CD4-positive, alpha-beta T cell (primary cell): ENCODE measurements around the gene SCGB1C1. TPM values are rescaled to one million over a fixed set of nuclear protein-coding genes. Genes with fewer than 3 reads are reported as not detected.

Experiments
- ATAC-seq: fragments of 200-7000 bp; cut with Tn5 transposase; one replicate; pipeline ENCODE4 v1.10.0; 2022; ENCODE audit warnings: mild to moderate bottlenecking; ENCODE audit not compliant: poor library complexity
- CTCF ChIA-PET: fragments of 350-600 bp; sonication (Branson Sonifier 250); formaldehyde crosslinking; loops from one replicate; lab custom pipeline; 2021; ENCODE audit warnings: antibody characterized with exemption, inconsistent platforms; lab: Charles Lee
- POLR2A ChIA-PET: fragments of 350-600 bp; sonication (Branson Sonifier 250); formaldehyde crosslinking; loops from one replicate; lab custom pipeline; 2021; ENCODE audit warnings: antibody characterized with exemption, inconsistent platforms; lab: Charles Lee
- DNase-seq, 14 experiments: peaks; one replicate each; pipeline ENCODE4 v3.0.0-alpha.2; 2013 to 2020; ENCODE audit warnings: mixed read lengths in 2 of 14
- H3K27ac ChIP-seq, 2 donors: one replicate each; pipeline versions ENCODE4 v1.5.1 to v1.7.0; 2013; ENCODE audit warnings: low read length in 2 of 2, low read depth in 1 of 2, mild to moderate bottlenecking in 1 of 2
- H3K27me3 ChIP-seq, 2 experiments: 1 replicate in 1 of 2; 2 replicates in 1 of 2; pipeline versions ENCODE4 v1.6.1 to v1.7.0; 2013; ENCODE audit warnings: low read length in 2 of 2, control low read depth in 1 of 2, mild to moderate bottlenecking in 1 of 2, moderate library complexity in 1 of 2; ENCODE audit not compliant: insufficient read depth in 2 of 2, control insufficient read depth in 1 of 2
- H3K36me3 ChIP-seq: one replicate; pipeline ENCODE4 v1.6.1; 2013; ENCODE audit warnings: low read length, control low read depth; ENCODE audit not compliant: insufficient read depth
- H3K4me1 ChIP-seq: one replicate; pipeline ENCODE4 v1.6.1; 2013; ENCODE audit warnings: low read length, control low read depth; ENCODE audit not compliant: insufficient read depth
- H3K4me3 ChIP-seq: one replicate; pipeline ENCODE4 v1.5.1; 2013; ENCODE audit warnings: mild to moderate bottlenecking, low read length, moderate library complexity
- H3K9me3 ChIP-seq, 2 experiments: 1 replicate in 1 of 2; 2 replicates in 1 of 2; pipeline versions ENCODE4 v1.6.1 to v1.7.0; 2013; ENCODE audit warnings: low read length in 2 of 2, mild to moderate bottlenecking in 2 of 2, control low read depth in 1 of 2, moderate library complexity in 1 of 2; ENCODE audit not compliant: control insufficient read depth in 1 of 2, insufficient read depth in 1 of 2
- H3K27ac Mint-ChIP-seq: one replicate; pipeline ENCODE4 v1.8.0; 2020; ENCODE audit warnings: mixed read lengths
- H3K27me3 Mint-ChIP-seq: one replicate; pipeline ENCODE4 v1.8.0; 2021; ENCODE audit warnings: mixed read lengths
- H3K36me3 Mint-ChIP-seq: one replicate; pipeline ENCODE4 v1.8.0; 2021; ENCODE audit warnings: low read depth, mixed read lengths
- H3K4me1 Mint-ChIP-seq: one replicate; pipeline ENCODE4 v1.8.0; 2021; ENCODE audit warnings: low read depth, mixed read lengths
- H3K4me3 Mint-ChIP-seq: one replicate; pipeline ENCODE4 v1.8.0; 2020; ENCODE audit warnings: mild to moderate bottlenecking, mixed read lengths
- H3K9me3 Mint-ChIP-seq: one replicate; pipeline ENCODE4 v1.8.0; 2020; ENCODE audit warnings: mixed read lengths
- CTCF ChIP-seq: fragments of 200-600 bp; IDR thresholded peaks from one replicate; pipeline ENCODE4 v1.8.0; 2022; ENCODE audit warnings: antibody characterized with exemption, mild to moderate bottlenecking
- intact Hi-C, 2 experiments: fragments of 100-400 bp; cut with DNase I in 1 of 2; cut with micrococcal nuclease in 1 of 2; formaldehyde crosslinking; loops; one replicate each; pipeline versions ENCODE4 v1.15.1 to v1.9.0; 2023 to 2025; cut with DNase I, micrococcal nuclease
- total RNA-seq, 174 experiments: library from RNA in 2 of 174; stranded (reverse) in 2 of 174; gene quantifications; one replicate each; pipeline ENCODE4 v1.2.3 and lab custom pipeline; 2021 to 2026

SCGB1C1 gene
- total RNA-seq, 2 experiments from 2014 or later, result not detected

DNA sequence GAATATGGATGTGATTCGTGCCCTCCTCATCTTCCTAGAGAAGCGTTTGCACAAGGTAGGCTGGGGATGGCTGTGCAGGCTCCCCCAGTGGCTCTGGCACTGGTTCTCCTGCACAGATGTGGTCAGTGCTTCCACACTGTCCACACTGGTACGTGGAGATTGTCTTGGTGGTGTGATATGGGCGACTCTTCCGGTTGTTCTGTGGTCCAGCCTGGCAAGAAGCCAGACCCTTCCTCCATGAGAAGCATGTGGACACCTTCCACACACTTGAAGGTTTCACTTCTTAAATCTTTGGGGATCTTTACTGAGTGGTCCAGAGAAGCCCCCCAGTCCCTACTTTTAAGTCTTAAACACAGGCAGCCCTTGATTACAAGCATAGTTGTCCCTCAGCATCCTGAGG, 18.4 kb downstream of the SCGB1C1 start:
- peak overlapping the region; percentile 75 for H3K4me3 Mint-ChIP-seq
- no peaks in the 10 kb centered on the region for H3K9me3 ChIP-seq
- H3K27me3 Mint-ChIP-seq, result no peaks in the 10 kb centered on the region
- ChIA-PET CTCF (no interaction called here), POLR2A (no interaction called here)
- H3K4me3 ChIP-seq, result no peak overlapping the region
- peaks cover 28% of the 10 kb centered on the region for H3K4me1 Mint-ChIP-seq
- H3K36me3 Mint-ChIP-seq, result peaks cover 93% of the 10 kb centered on the region
- intact Hi-C loops, result loop anchor here in 1 of 2 experiments (10.0 kb wide), 1 partner anchor 1534 kb away; no protein-coding TSS in a partner anchor
- peaks cover 39% of the 10 kb centered on the region for H3K4me1 ChIP-seq
- H3K27me3 ChIP-seq, result no peaks in the 10 kb centered on the region
- peak overlapping the region; percentile 76 for H3K27ac Mint-ChIP-seq
- H3K9me3 Mint-ChIP-seq, result no peaks in the 10 kb centered on the region
- ATAC-seq (no peak), DNase-seq (no peak)
- no peak for TF ChIP-seq CTCF
- peaks cover 67% of the 10 kb centered on the region for H3K36me3 ChIP-seq
- no peak overlapping the region for H3K27ac ChIP-seq

- no peak for TF ChIP-seq CTCF
- H3K36me3 ChIP-seq, result peaks cover 71% of the 10 kb centered on the region
- Mint-ChIP-seq H3K9me3 (no peaks in the 10 kb centered on the region), H3K4me3 (peak overlapping the region; percentile 75), H3K4me1 (peaks cover 25% of the 10 kb centered on the region), H3K27me3 (no peaks in the 10 kb centered on the region), H3K27ac (peak overlapping the region; percentile 76), H3K36me3 (peaks cover 90% of the 10 kb centered on the region)
- POLR2A ChIA-PET, result no interaction called here
- no peak for DNase-seq
- ATAC-seq, result no peak
- no peak overlapping the region for H3K27ac ChIP-seq
- intact Hi-C loops, result loop anchor here in 1 of 2 experiments (10.0 kb wide), 1 partner anchor 1533 kb away; no protein-coding TSS in a partner anchor
- CTCF ChIA-PET, result no interaction called here
- no peaks in the 10 kb centered on the region for H3K9me3 ChIP-seq
- no peaks in the 10 kb centered on the region for H3K27me3 ChIP-seq
- H3K4me3 ChIP-seq, result no peak overlapping the region
- peaks cover 34% of the 10 kb centered on the region for H3K4me1 ChIP-seq
Measured at GRCh38 chr11:211741-212140, 18.9 kb downstream of the SCGB1C1 start.

DNA sequence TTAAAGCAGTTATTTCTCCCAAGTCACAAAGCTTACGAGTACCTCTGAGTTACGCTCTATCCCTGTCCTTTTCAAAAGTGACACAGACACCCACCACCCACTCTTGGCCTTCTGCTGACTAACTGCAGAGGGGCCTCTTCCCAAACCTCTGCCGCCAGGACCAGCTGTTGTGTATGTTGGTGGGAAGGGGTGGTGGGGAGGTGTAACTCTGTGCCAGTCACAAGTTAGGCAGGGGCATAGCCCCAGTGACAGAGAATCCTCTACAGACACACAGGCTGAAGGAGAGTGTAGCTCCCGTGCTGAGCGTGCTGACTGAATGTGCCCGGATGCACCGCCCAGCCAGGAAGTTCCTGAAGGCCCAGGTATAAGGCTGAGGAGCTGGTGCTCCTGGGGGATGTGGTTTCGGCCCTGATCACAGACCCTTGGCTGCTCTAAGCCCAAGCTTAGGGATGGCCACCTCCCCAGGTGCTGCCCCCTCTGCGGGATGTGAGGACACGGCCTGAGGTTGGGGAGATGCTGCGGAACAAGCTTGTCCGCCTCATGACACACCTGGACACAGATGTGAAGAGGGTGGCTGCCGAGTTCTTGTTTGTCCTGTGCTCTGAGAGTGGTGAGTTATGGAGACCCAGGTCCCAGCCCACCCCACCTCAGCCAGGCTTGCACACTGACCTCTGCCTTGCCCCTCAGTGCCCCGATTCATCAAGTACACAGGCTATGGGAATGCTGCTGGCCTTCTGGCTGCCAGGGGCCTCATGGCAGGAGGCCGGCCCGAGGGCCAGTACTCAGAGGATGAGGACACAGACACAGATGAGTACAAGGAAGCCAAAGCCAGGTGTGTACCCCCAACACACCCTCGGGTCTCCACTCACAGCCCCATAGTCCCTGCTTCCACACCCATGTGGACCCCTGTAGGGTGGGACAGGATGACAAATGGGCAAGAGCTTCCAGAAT, 19.5 kb downstream of the SCGB1C1 start:
- POLR2A ChIA-PET, result no interaction called here
- H3K27me3 ChIP-seq, result no peaks in the 10 kb centered on the region
- no peak for TF ChIP-seq CTCF
- intact Hi-C loops, result loop anchor here in 1 of 2 experiments (10.0 kb wide), 1 partner anchor 1532 kb away; no protein-coding TSS in a partner anchor
- H3K4me3 ChIP-seq, result no peak overlapping the region
- no peaks in the 10 kb centered on the region for H3K9me3 Mint-ChIP-seq
- CTCF ChIA-PET, result no interaction called here
- H3K4me1 Mint-ChIP-seq, result peaks cover 21% of the 10 kb centered on the region
- peaks cover 33% of the 10 kb centered on the region for H3K4me1 ChIP-seq
- peaks cover 71% of the 10 kb centered on the region for H3K36me3 ChIP-seq
- DNase-seq, result peak in 1 of 14 experiments; percentile 19
- H3K27ac ChIP-seq, result no peak overlapping the region
- H3K36me3 Mint-ChIP-seq, result peaks cover 83% of the 10 kb centered on the region
- no peaks in the 10 kb centered on the region for H3K27me3 Mint-ChIP-seq
- no peak for ATAC-seq
- H3K9me3 ChIP-seq, result no peaks in the 10 kb centered on the region
- peak overlapping the region; percentile 30 for H3K4me3 Mint-ChIP-seq
- no peak overlapping the region for H3K27ac Mint-ChIP-seq
